Pancreas (tissue), 10 donors: ENCODE data around the gene TMEM62. TPM values are rescaled to one million over a fixed set of nuclear protein-coding genes. Genes with fewer than 3 reads are reported as not detected.
A peak's percentile ranks its signal among the peaks of the same experiment; 100 is the strongest.

ENCODE experiments used
- ATAC-seq, 4 donors: fragments of 200-7000 bp; cut with Tn5 transposase; one replicate each; pipeline versions ENCODE4 v1.8.0 to v1.9.1; 2020; ENCODE audit warnings: mild to moderate bottlenecking in 4 of 4, moderate library complexity in 4 of 4
- DNase-seq, 6 donors: peaks; one replicate each; pipeline ENCODE4 v3.0.0-alpha.2; 2020
- FAIRE-seq: peaks from 2 replicates; lab custom pipeline; 2012; peaks lifted over from hg19 to GRCh38; lab: Jason Lieb, UNC
- H3K27ac ChIP-seq, 4 donors: fragments of 200-600 bp; sonication (generic); 1 replicate in 3 of 4; 2 replicates in 1 of 4; pipeline versions ENCODE4 v1.5.0 to v1.8.0; 2020
- H3K27me3 ChIP-seq, 4 donors: fragments of 200-600 bp; one replicate each; pipeline ENCODE4 v1.8.0; 2021
- H3K36me3 ChIP-seq, 3 donors: fragments of 200-600 bp; sonication (generic) in 1 of 3; one replicate each; pipeline versions ENCODE4 v1.5.0 to v1.8.0; 2020 to 2021
- H3K4me1 ChIP-seq, 3 donors: fragments of 200-600 bp; one replicate each; pipeline ENCODE4 v1.8.0; 2021
- H3K4me3 ChIP-seq, 4 donors: fragments of 200-600 bp; sonication (generic) in 2 of 4; one replicate each; pipeline versions ENCODE4 v1.5.0 to v1.8.0; 2020 to 2021
- H3K9me3 ChIP-seq, 4 donors: fragments of 200-600 bp; one replicate each; pipeline ENCODE4 v1.8.0; 2021
- WGBS, 2 donors: extraction: QIAGEN DNeasy Blood & Tissue Kit; methylation state at CpG; one replicate each; pipeline ENCODE4 v1.1.7; 2013; 5-methylcytosine and 5-hydroxymethylcytosine counted together
- intact Hi-C, 3 donors: fragments of 100-400 bp; cut with DNase I; formaldehyde crosslinking; loops; one replicate each; pipeline versions ENCODE4 v1.11.1 to v1.14.2; 2022
- polyA plus RNA-seq, 2 donors: library from polyadenylated mRNA; stranded (reverse); fragments of 200-250 nt; gene quantifications; one replicate each; pipeline ENCODE4 v1.2.3, GENCODE V29; 2013
- total RNA-seq, 6 donors: library from RNA; stranded (reverse); fragmentation: NEBNext Ultra II Directional in 4 of 6; extraction: Animal tissue kit (Norgen Biotek cat#: 25700) in 4 of 6; gene quantifications; one replicate each; pipeline versions ENCODE4 v1.2.1 to v1.2.4, GENCODE V29; 2021 to 2023
- TF ChIP-seq, protein P1 (sequence below), 4 donors: fragments of 200-600 bp; sonication (generic) in 3 of 4; IDR thresholded peaks; one replicate each; pipeline versions ENCODE4 v1.5.0 to v1.8.0; 2021; ENCODE audit warnings: antibody characterized with exemption in 4 of 4
- donor health status: healthy with polysubstance abuse.
- donor health status: DM: no; HTN: no; CAD: no; lungs with moderate emphysema.
- donor health status: DM: no; HTN: no; CAD: no.
- donor health status: control.
- donor health status: control.
- donor health status: Bipolar disorder and iron deficiency.
- donor health status: DM: yes; HTN: yes; CAD: no.
- donor health status: DM: no; HTN: no; CAD: no.
- donor health status: DM: no; HTN: no; CAD: no.
- donor health status: DM: yes; HTN: yes; CAD: no.

Gene TMEM62
- total and polyA plus RNA-seq, 8 donors = 8.1 to 16.8 (median 11.5) TPM

DNA sequence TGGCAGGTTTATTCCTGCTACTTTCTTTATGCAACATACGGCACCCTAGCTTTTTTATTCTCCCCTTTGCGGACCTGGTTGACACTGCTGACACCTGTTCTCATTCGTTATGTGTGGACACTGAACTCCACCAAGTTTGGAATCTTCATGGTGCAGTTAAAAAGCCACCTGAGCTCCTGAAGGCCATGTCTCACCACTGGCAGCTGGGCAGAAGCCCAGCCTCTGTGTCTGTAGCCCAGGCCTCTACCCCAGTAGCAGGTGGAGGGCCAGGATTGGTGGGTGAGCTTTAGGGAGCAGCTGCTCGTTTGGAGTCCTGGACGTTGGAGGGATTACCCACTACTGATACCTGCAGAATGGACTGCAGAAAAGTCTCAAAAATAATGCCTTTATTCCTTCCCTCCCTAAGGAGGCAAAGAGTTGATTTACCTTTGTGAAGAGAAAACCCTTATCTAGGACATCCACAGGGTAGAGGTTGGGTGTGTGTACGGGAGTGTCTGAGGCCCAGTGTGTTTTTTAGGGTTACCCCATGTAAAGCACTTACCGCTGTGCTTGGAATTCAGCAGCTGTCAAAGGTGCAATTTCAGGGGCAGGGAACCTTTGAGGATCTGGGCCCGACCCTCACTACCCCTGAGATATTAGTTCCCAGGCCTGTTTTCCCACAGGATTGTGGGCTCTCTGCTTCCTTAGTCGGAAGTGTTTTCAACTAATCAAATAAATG lies 51.2 kb downstream of the TMEM62 start:
- Histone ChIP-seq H3K4me1 (peaks cover 0 to 11% (median 8%) of the 10 kb centered on the region in 3 donors), H3K27me3 (no peaks in the 10 kb centered on the region), H3K36me3 (peaks cover 0 to 9% (median 0%) of the 10 kb centered on the region in 3 donors), H3K9me3 (no peaks in the 10 kb centered on the region), H3K27ac (peak overlapping the region in 2 of 4 donors; percentile 85 to 89), H3K4me3 (peak overlapping the region in 1 of 4 donors; percentile 79)
- no peak for DNase-seq
- intact Hi-C loops = no loop called here
- ATAC-seq = no peak
- 71 to 72% methylated on average over 9 of the region's 9 CpGs for WGBS, 2 donors
- TF ChIP-seq, protein P1, sequence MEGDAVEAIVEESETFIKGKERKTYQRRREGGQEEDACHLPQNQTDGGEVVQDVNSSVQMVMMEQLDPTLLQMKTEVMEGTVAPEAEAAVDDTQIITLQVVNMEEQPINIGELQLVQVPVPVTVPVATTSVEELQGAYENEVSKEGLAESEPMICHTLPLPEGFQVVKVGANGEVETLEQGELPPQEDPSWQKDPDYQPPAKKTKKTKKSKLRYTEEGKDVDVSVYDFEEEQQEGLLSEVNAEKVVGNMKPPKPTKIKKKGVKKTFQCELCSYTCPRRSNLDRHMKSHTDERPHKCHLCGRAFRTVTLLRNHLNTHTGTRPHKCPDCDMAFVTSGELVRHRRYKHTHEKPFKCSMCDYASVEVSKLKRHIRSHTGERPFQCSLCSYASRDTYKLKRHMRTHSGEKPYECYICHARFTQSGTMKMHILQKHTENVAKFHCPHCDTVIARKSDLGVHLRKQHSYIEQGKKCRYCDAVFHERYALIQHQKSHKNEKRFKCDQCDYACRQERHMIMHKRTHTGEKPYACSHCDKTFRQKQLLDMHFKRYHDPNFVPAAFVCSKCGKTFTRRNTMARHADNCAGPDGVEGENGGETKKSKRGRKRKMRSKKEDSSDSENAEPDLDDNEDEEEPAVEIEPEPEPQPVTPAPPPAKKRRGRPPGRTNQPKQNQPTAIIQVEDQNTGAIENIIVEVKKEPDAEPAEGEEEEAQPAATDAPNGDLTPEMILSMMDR (IDR thresholded peaks at IDR 0.05) = no peak
- no peak for FAIRE-seq

DNA sequence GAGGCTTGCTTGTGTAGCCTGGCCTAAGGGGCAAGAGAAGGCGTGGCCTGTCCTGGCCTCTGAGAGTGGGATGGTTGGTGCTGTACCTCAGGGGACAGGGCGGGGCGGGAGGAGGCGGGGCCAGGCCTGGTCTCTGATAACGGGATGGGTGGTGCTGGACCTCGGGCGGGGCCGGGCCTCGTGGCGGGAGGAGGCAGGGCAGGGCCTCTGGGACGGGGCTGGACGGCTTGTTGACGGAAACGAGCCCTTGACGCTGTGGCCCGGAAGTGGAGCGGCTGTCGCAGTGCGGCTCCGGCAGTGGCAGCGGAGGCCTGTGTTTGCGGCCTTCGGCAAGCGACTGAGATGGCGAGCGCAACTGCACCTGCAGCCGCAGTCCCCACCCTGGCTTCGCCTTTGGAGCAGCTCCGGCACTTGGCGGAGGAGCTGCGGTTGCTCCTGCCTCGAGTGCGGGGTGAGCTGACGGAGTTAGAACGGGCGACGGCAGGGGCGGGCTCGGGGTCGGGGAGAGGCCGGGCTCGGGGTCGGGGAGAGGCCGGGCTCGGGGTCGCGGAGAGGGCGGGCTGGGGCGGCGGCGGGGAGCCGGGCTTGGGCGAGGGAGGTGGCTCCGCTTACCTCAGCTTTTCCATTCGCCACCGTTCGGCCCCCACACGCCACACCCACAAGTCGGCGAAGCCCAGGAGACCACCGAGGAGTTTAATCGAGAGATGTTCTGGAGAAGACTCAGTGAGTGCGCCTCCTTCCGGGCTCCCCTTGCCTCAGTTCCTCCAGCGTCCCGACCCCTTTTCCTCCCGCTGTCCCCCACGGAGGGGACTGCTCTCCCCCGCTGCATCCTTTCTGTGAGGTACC lies 52.0 kb downstream of the TMEM62 start, which contains the start of gene CCNDBP1:
CCNDBP1 (plus strand) TSS at position 247 of the 846 bp plus-strand sequence; CDS start at position 343, 96 bp downstream.
- H3K27me3 ChIP-seq = no peaks in the 10 kb centered on the region
- peak within 1 kb of the TSS; percentile 49 to 79 (median 70) for H3K4me3 ChIP-seq
- TF ChIP-seq, protein P1 (IDR thresholded peaks at IDR 0.05) = no peak
- H3K36me3 ChIP-seq = peaks cover 0 to 17% (median under 1%) of the 10 kb centered on the region in 3 donors
- ATAC-seq (peak; percentile 98 to 99 (median 98)), FAIRE-seq (no peak), DNase-seq (peak; percentile 96 to 99 (median 97))
- intact Hi-C loops = no loop called here
- WGBS, 2 donors = 0% methylated on average over 69 of the region's 69 CpGs
- H3K4me1 ChIP-seq = peaks cover 0 to 15% (median 11%) of the 10 kb centered on the region in 3 donors
- no peaks in the 10 kb centered on the region for H3K9me3 ChIP-seq
- H3K27ac ChIP-seq = peak within 1 kb of the TSS; percentile 66 to 89 (median 78)

DNA sequence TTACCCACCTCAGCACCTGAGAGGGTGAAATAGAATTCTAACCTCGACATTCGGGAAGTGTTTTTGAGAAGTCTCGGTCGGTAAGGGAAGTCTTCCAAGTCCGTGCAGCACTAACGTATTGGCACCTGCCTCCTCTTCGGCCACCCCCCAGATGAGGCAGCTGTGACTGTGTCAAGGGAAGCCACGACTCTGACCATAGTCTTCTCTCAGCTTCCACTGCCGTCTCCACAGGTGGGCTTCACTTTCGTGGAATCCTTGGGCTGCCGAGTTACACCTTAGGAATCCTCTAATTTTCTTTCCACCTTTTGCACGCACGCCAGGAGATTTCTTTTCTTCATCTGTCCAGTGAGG lies 52.6 kb downstream of the TMEM62 start:
- TF ChIP-seq, protein P1 (IDR thresholded peaks at IDR 0.05) = no peak
- Histone ChIP-seq H3K4me1 (peaks cover 0 to 15% (median 11%) of the 10 kb centered on the region in 3 donors), H3K4me3 (peak overlapping the region; percentile 49 to 79 (median 70)), H3K27me3 (no peaks in the 10 kb centered on the region), H3K27ac (peak overlapping the region; percentile 66 to 89 (median 78)), H3K9me3 (no peaks in the 10 kb centered on the region), H3K36me3 (peaks cover 0 to 23% (median 6%) of the 10 kb centered on the region in 3 donors)
- intact Hi-C loops = no loop called here
- FAIRE-seq (no peak), ATAC-seq (peak; percentile 14 to 38 (median 28)), DNase-seq (peak in 2 of 6 donors; percentile 26 to 31)
- WGBS, 2 donors = 1 to 2% methylated on average over 13 of the region's 13 CpGs

DNA sequence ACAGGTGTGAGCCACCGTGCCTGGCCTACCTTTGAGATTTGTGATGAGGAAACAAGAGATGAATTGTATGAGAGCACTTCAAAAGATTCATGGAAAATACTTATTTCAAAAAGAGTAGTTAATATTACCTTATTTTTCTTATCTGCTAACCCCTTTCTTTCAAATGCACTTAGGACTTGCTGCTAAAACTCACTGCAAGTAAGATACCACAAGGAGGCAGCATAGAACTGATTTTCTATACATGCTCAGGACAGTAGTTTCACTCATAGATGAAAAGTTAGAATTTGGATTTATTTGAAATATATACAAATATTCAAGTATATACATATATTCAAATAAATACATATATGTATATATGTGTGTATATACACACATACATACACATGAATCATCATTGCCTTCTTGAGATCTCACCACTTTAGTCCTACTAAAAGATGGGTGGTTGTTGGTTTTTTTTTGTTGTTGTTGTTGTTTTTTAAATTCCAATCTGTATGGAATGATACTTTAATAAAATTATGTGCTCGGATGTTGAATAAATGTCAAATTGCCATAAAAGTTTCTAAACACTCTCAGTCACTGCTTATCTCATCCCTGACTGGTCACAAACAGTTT lies 54.3 kb downstream of the TMEM62 start:
- peak; percentile 82 for FAIRE-seq
- Histone ChIP-seq H3K36me3 (peaks cover 9 to 35% (median 17%) of the 10 kb centered on the region in 3 donors), H3K9me3 (no peaks in the 10 kb centered on the region), H3K4me3 (no peak overlapping the region), H3K27me3 (no peaks in the 10 kb centered on the region), H3K4me1 (peaks cover 0 to 15% (median 11%) of the 10 kb centered on the region in 3 donors), H3K27ac (no peak overlapping the region)
- 64 to 76% methylated on average over 2 of the region's 2 CpGs for WGBS, 2 donors
- TF ChIP-seq, protein P1 (IDR thresholded peaks at IDR 0.05) = peak in 2 of 4 donors; percentile 26 to 35
- no peak for DNase-seq
- ATAC-seq = no peak
- intact Hi-C loops = no loop called here
